ENCODE results near the gene GNAO1.

DNA sequence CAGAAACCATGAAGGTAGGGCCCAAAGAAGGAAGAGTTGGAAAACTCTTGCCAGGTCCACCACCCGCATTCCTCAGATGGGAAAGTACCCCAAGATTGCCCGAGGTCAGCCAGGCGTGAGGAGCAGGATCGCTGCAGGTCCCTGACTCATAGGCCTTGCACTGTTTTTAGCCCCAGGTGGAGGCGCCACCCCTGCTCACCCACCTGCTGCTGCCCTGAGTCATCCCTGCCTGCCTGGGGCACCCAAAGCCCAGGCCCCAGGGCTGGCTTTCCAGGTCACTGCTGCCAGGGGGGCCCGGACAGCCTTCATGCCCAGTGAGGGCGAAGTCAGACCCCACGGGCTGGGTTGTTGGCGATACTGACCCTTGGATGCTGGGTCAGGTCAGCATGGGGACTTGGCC, 133.1 kb downstream of the GNAO1 start:
- TF ChIP-seq SP1 (IDR thresholded peaks at IDR 0.05), result no peak
- no peak for TF ChIP-seq BHLHE40 (IDR thresholded peaks at IDR 0.05; ENCODE audit: borderline replicate concordance)
- TF ChIP-seq HDGF (IDR thresholded peaks at IDR 0.05; ENCODE audit: borderline replicate concordance), result no peak
- TF ChIP-seq CTBP1 (IDR thresholded peaks at IDR 0.05; ENCODE audit: borderline replicate concordance), result no peak
